GM12864 (cell line): ENCODE data around the gene ATP7A.

Experiments
- DNase-seq: peaks from one replicate; pipeline ENCODE4 v3.0.0-alpha.2; 2011; ENCODE audit warnings: low read depth
- H3K4me3 ChIP-seq: 2 replicates; pipeline ENCODE4 v1.5.1; 2011; ENCODE audit warnings: mild to moderate bottlenecking, low read depth, low read length, control low read depth
- CTCF ChIP-seq: IDR thresholded peaks from 2 replicates; pipeline ENCODE4 v1.5.1; 2011; ENCODE audit warnings: low read depth, mild to moderate bottlenecking, moderate library complexity, low read length, control low read depth, inconsistent platforms; ENCODE audit errors: missing control alignments

ATP7A gene

GRCh38 chrX:77977518-77977917, 67.0 kb downstream of the ATP7A start:
- DNase-seq = no peak
- no peak overlapping the region for H3K4me3 ChIP-seq
- no peak for TF ChIP-seq CTCF

- no peak for TF ChIP-seq CTCF
- DNase-seq = no peak
- no peak overlapping the region for H3K4me3 ChIP-seq
Observed at GRCh38 chrX:77979870-77980269, 69.4 kb downstream of the ATP7A start.

GRCh38 chrX:78011846-78012245, 101.4 kb downstream of the ATP7A start:
- no peak for DNase-seq
- H3K4me3 ChIP-seq = no peak overlapping the region
- TF ChIP-seq CTCF = no peak

GRCh38 chrX:78019586-78020483, 109.3 kb downstream of the ATP7A start:
- no peak for TF ChIP-seq CTCF
- no peak for DNase-seq
- no peak overlapping the region for H3K4me3 ChIP-seq

GRCh38 chrX:78024349-78025059, 114.0 kb downstream of the ATP7A start:
- no peak for DNase-seq
- H3K4me3 ChIP-seq = no peak overlapping the region
- TF ChIP-seq CTCF = peak; percentile 65

- no peak overlapping the region for H3K4me3 ChIP-seq
- no peak for TF ChIP-seq CTCF
- no peak for DNase-seq
Observed at GRCh38 chrX:78027798-78028197, 117.3 kb downstream of the ATP7A start.
